Coronary artery (tissue), 2 donors: ENCODE data around the gene PTGDS.

Source experiments
- DNase-seq: peaks from one replicate; pipeline ENCODE4 v3.0.0-alpha.2; 2017; ENCODE audit warnings: low spot score
- H3K27ac ChIP-seq, 2 donors: fragments of 200-600 bp; sonication (generic); one replicate each; pipeline ENCODE4 v1.5.1; 2016 to 2019
- H3K4me3 ChIP-seq: fragments of 200-600 bp; sonication (generic); 2 replicates; pipeline ENCODE4 v1.5.1; 2016; ENCODE audit warnings: mild to moderate bottlenecking, moderate library complexity
- CTCF ChIP-seq: fragments of 200-600 bp; sonication (generic); IDR thresholded peaks from one replicate; pipeline ENCODE4 v1.5.1; 2019; ENCODE audit warnings: antibody characterized with exemption

The PTGDS gene

GRCh38 chr9:137011907-137012675, 34.8 kb downstream of the PTGDS start:
- no peak overlapping the region for H3K27ac ChIP-seq
- no peak for DNase-seq
- TF ChIP-seq CTCF, result no peak
- no peak overlapping the region for H3K4me3 ChIP-seq

- TF ChIP-seq CTCF, result no peak
- Histone ChIP-seq H3K27ac (no peak overlapping the region), H3K4me3 (no peak overlapping the region)
- no peak for DNase-seq
These were observed 35.6 kb downstream of the PTGDS start for GRCh38 chr9:137012694-137013570.

GRCh38 chr9:137013571-137013940, 36.3 kb downstream of the PTGDS start:
- no peak overlapping the region for H3K4me3 ChIP-seq
- no peak for TF ChIP-seq CTCF
- H3K27ac ChIP-seq, result no peak overlapping the region
- no peak for DNase-seq

- no peak for DNase-seq
- H3K4me3 ChIP-seq, result no peak overlapping the region
- H3K27ac ChIP-seq, result no peak overlapping the region
- TF ChIP-seq CTCF, result no peak
These were observed 36.9 kb downstream of the PTGDS start for GRCh38 chr9:137014166-137014565.

- TF ChIP-seq CTCF, result no peak
- DNase-seq, result no peak
- no peak overlapping the region for H3K27ac ChIP-seq
- no peak overlapping the region for H3K4me3 ChIP-seq
These were observed 37.7 kb downstream of the PTGDS start for GRCh38 chr9:137014776-137015539.

- Histone ChIP-seq H3K27ac (no peak overlapping the region), H3K4me3 (no peak overlapping the region)
- TF ChIP-seq CTCF, result no peak
- DNase-seq, result no peak
These were observed 38.2 kb downstream of the PTGDS start for GRCh38 chr9:137015540-137015930.
